Measurements from ENCODE around the gene OGFOD3.

GRCh38 chr17:82373731-82374625 is 44.4 kb downstream of the OGFOD3 start:
- TF ChIP-seq CTCF (conservative IDR thresholded peaks at IDR 0.05) (no peak), ZFX (IDR thresholded peaks at IDR 0.05) (no peak)

All from C4-2B (cell line).